NB4 (cell line): ENCODE measurements around the gene CSTF2T.

Source experiments
- CTCF ChIP-seq: IDR thresholded peaks from one replicate; pipeline ENCODE4 v1.5.1; 2012; ENCODE audit warnings: low read depth, low read length
- POLR2A ChIP-seq: IDR thresholded peaks from 2 replicates; pipeline ENCODE4 v1.6.1; 2011; ENCODE audit warnings: mild to moderate bottlenecking; ENCODE audit not compliant: insufficient read length; ENCODE audit errors: extremely low read depth
- TF ChIP-seq, protein P1 (sequence below): IDR thresholded peaks from 2 replicates; pipeline ENCODE4 v1.6.1; 2011; ENCODE audit warnings: low read depth, low read length

GRCh38 chr10:51696251-51696650 is 3.1 kb downstream of the CSTF2T start:
- no peak for TF ChIP-seq CTCF
- no peak for TF ChIP-seq POLR2A
- TF ChIP-seq, protein P1, sequence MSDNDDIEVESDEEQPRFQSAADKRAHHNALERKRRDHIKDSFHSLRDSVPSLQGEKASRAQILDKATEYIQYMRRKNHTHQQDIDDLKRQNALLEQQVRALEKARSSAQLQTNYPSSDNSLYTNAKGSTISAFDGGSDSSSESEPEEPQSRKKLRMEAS = no peak
